Stimulated activated naive CD8-positive, alpha-beta T cell treated with anti-CD3 and anti-CD28 coated beads, Interleukin-15, Interleukin-2, amounts not matched to agents 100 ng/mL and 50 ng/mL, for 24 hours (primary cell): ENCODE measurements around the gene B4GALT5.
"Not testable (repeated sequence)": the region's sequence is repeated elsewhere in the genome, so short reads cannot be mapped to it uniquely, and the experiment has no call there.

Source experiments
- H3K27ac Mint-ChIP-seq: one replicate; pipeline ENCODE4 v1.8.0; 2021; ENCODE audit warnings: mild to moderate bottlenecking, mixed read lengths
- H3K27me3 Mint-ChIP-seq: one replicate; pipeline ENCODE4 v1.8.0; 2021; ENCODE audit warnings: mixed read lengths
- H3K36me3 Mint-ChIP-seq: one replicate; pipeline ENCODE4 v1.8.0; 2021; ENCODE audit warnings: low read depth, mixed read lengths
- H3K4me1 Mint-ChIP-seq: one replicate; pipeline ENCODE4 v1.8.0; 2021; ENCODE audit warnings: low read depth, mixed read lengths
- H3K4me3 Mint-ChIP-seq: one replicate; pipeline ENCODE4 v1.8.0; 2021; ENCODE audit warnings: mild to moderate bottlenecking, mixed read lengths
- H3K9me3 Mint-ChIP-seq: one replicate; pipeline ENCODE4 v1.8.0; 2021; ENCODE audit warnings: mixed read lengths

Gene B4GALT5

GRCh38 chr20:49614338-49615050 lies 99.2 kb downstream of the B4GALT5 start:
- no peak overlapping the region for H3K27ac Mint-ChIP-seq

GRCh38 chr20:49612127-49612738 lies 101.4 kb downstream of the B4GALT5 start:
- Mint-ChIP-seq H3K27me3 (peaks cover 9% of the 10 kb centered on the region), H3K4me3 (no peak overlapping the region), H3K4me1 (peaks cover 26% of the 10 kb centered on the region), H3K27ac (no peak overlapping the region), H3K9me3 (no peaks in the 10 kb centered on the region), H3K36me3 (no peaks in the 10 kb centered on the region)

More at GRCh38 chr20:49614338-49615050, 99.2 kb downstream of the B4GALT5 start:
- H3K4me3 Mint-ChIP-seq = no peak overlapping the region
- H3K36me3 Mint-ChIP-seq = no peaks in the 10 kb centered on the region
- peaks cover 6% of the 10 kb centered on the region for H3K4me1 Mint-ChIP-seq
- no peaks in the 10 kb centered on the region for H3K27me3 Mint-ChIP-seq
- no peaks in the 10 kb centered on the region for H3K9me3 Mint-ChIP-seq

GRCh38 chr20:49611539-49612126 lies 102.0 kb downstream of the B4GALT5 start:
- not testable (repeated sequence) for H3K27ac Mint-ChIP-seq, H3K27me3 Mint-ChIP-seq, H3K36me3 Mint-ChIP-seq, H3K4me3 Mint-ChIP-seq, H3K9me3 Mint-ChIP-seq
- H3K4me1 Mint-ChIP-seq = peaks cover 29% of the 10 kb centered on the region

GRCh38 chr20:49610691-49611538 lies 102.8 kb downstream of the B4GALT5 start:
- Mint-ChIP-seq H3K36me3 (no peaks in the 10 kb centered on the region), H3K27me3 (peaks cover 9% of the 10 kb centered on the region), H3K27ac (peak overlapping the region; percentile 76), H3K4me3 (peak overlapping the region; percentile 54), H3K4me1 (peaks cover 35% of the 10 kb centered on the region), H3K9me3 (no peaks in the 10 kb centered on the region)

- peaks cover 35% of the 10 kb centered on the region for H3K4me1 Mint-ChIP-seq
- no peaks in the 10 kb centered on the region for H3K36me3 Mint-ChIP-seq
- peaks cover 9% of the 10 kb centered on the region for H3K27me3 Mint-ChIP-seq
- H3K4me3 Mint-ChIP-seq = no peak overlapping the region
- H3K9me3 Mint-ChIP-seq = no peaks in the 10 kb centered on the region
- peak overlapping the region; percentile 6 for H3K27ac Mint-ChIP-seq
Observed at GRCh38 chr20:49608752-49609670, 104.7 kb downstream of the B4GALT5 start.

- no peak overlapping the region for H3K4me3 Mint-ChIP-seq
- peaks cover 9% of the 10 kb centered on the region for H3K27me3 Mint-ChIP-seq
- H3K36me3 Mint-ChIP-seq = peaks cover 2% of the 10 kb centered on the region
- H3K4me1 Mint-ChIP-seq = peaks cover 42% of the 10 kb centered on the region
- no peaks in the 10 kb centered on the region for H3K9me3 Mint-ChIP-seq
- no peak overlapping the region for H3K27ac Mint-ChIP-seq
Observed at GRCh38 chr20:49607568-49607967, 106.1 kb downstream of the B4GALT5 start.

- Mint-ChIP-seq H3K4me3 (no peak overlapping the region), H3K36me3 (peaks cover 7% of the 10 kb centered on the region), H3K4me1 (peaks cover 34% of the 10 kb centered on the region), H3K27ac (no peak overlapping the region), H3K27me3 (peaks cover 3% of the 10 kb centered on the region), H3K9me3 (no peaks in the 10 kb centered on the region)
Observed at GRCh38 chr20:49603209-49603627, 110.5 kb downstream of the B4GALT5 start.

- H3K4me1 Mint-ChIP-seq = peaks cover 32% of the 10 kb centered on the region
- H3K27me3 Mint-ChIP-seq = no peaks in the 10 kb centered on the region
- no peak overlapping the region for H3K4me3 Mint-ChIP-seq
- H3K36me3 Mint-ChIP-seq = peaks cover 12% of the 10 kb centered on the region
- no peaks in the 10 kb centered on the region for H3K9me3 Mint-ChIP-seq
- no peak overlapping the region for H3K27ac Mint-ChIP-seq
Observed at GRCh38 chr20:49602345-49603208, 111.1 kb downstream of the B4GALT5 start.

- Mint-ChIP-seq H3K4me1 (peaks cover 32% of the 10 kb centered on the region), H3K27me3 (no peaks in the 10 kb centered on the region), H3K27ac (no peak overlapping the region), H3K9me3 (no peaks in the 10 kb centered on the region), H3K4me3 (no peak overlapping the region), H3K36me3 (peaks cover 19% of the 10 kb centered on the region)
Observed at GRCh38 chr20:49601153-49601924, 112.3 kb downstream of the B4GALT5 start.

- Mint-ChIP-seq H3K27ac (peak overlapping the region; percentile 13), H3K36me3 (peaks cover 30% of the 10 kb centered on the region), H3K4me1 (peaks cover 44% of the 10 kb centered on the region), H3K4me3 (no peak overlapping the region), H3K27me3 (no peaks in the 10 kb centered on the region), H3K9me3 (no peaks in the 10 kb centered on the region)
Observed at GRCh38 chr20:49599746-49600113, 113.9 kb downstream of the B4GALT5 start.

- H3K36me3 Mint-ChIP-seq = peaks cover 30% of the 10 kb centered on the region
- H3K4me1 Mint-ChIP-seq = peaks cover 58% of the 10 kb centered on the region
- no peaks in the 10 kb centered on the region for H3K9me3 Mint-ChIP-seq
- H3K27me3 Mint-ChIP-seq = no peaks in the 10 kb centered on the region
- H3K27ac Mint-ChIP-seq = peak overlapping the region; percentile 99
- H3K4me3 Mint-ChIP-seq = no peak overlapping the region
Observed at GRCh38 chr20:49597825-49598395, 115.8 kb downstream of the B4GALT5 start.

- H3K4me1 Mint-ChIP-seq = peaks cover 71% of the 10 kb centered on the region
Observed at GRCh38 chr20:49595811-49596561, 117.7 kb downstream of the B4GALT5 start.

More at GRCh38 chr20:49595811-49596561, 117.7 kb downstream of the B4GALT5 start:
- peaks cover 5% of the 10 kb centered on the region for H3K9me3 Mint-ChIP-seq
- H3K36me3 Mint-ChIP-seq = peaks cover 34% of the 10 kb centered on the region
- no peaks in the 10 kb centered on the region for H3K27me3 Mint-ChIP-seq
- peak overlapping the region; percentile 99 for H3K27ac Mint-ChIP-seq
- H3K4me3 Mint-ChIP-seq = peak overlapping the region; percentile 81
